ENCODE results near the gene SLC2A13. TPM values are rescaled to one million over a fixed set of nuclear protein-coding genes. Genes with fewer than 3 reads are reported as not detected.
"Not testable (repeated sequence)": the region's sequence is repeated elsewhere in the genome, so short reads cannot be mapped to it uniquely, and the experiment has no call there.

Gene SLC2A13
- total RNA-seq, 1 experiment from 2014 or later = 1.6 TPM

GRCh38 chr12:39795481-39795880, 310.4 kb downstream of the SLC2A13 start:
- Histone ChIP-seq H2AFZ (no peak overlapping the region), H3K9me2 (ENCODE audit: insufficient read depth) (no peaks in the 10 kb centered on the region), H3K4me1 (replicated peaks; ENCODE audit: insufficient read depth) (no peaks in the 10 kb centered on the region), H3K4me2 (no peak overlapping the region), H3K27me3 (ENCODE audit: insufficient read depth, low read depth) (no peaks in the 10 kb centered on the region), H3K27ac (no peak overlapping the region), H3K79me2 (ENCODE audit: low read depth) (no peaks in the 10 kb centered on the region), H3K9me3 (ENCODE audit: insufficient read depth, low read depth) (no peaks in the 10 kb centered on the region), H3K36me3 (ENCODE audit: low read depth) (no peaks in the 10 kb centered on the region), H4K20me1 (ENCODE audit: insufficient read depth) (no peaks in the 10 kb centered on the region), H3F3A (ENCODE audit: insufficient read depth, low read depth) (no peaks in the 10 kb centered on the region), H3K4me3 (no peak overlapping the region)
- CTCF ChIA-PET = no interaction called here
- BruUV-seq (replicated peaks) = no TSS peak
- intact Hi-C loops (cut with micrococcal nuclease; ENCODE audit: unreplicated experiment) = no loop called here
- no peak for DNase-seq
- TF ChIP-seq EZH2 (IDR thresholded peaks at IDR 0.05; ENCODE audit: low read depth) (no peak), CTCF (conservative IDR thresholded peaks at IDR 0.05) (no peak)
- POLR2A ChIA-PET (ENCODE audit: unreplicated experiment) = no interaction called here

GRCh38 chr12:39792938-39793337, 312.9 kb downstream of the SLC2A13 start:
- H3K4me2 ChIP-seq = no peak overlapping the region
- no peak overlapping the region for H3K4me3 ChIP-seq
- TF ChIP-seq EZH2 (IDR thresholded peaks at IDR 0.05; ENCODE audit: low read depth) (no peak), CTCF (conservative IDR thresholded peaks at IDR 0.05) (no peak)
- no peaks in the 10 kb centered on the region for H3K9me3 ChIP-seq (ENCODE audit: insufficient read depth, low read depth)
- H3K36me3 ChIP-seq (ENCODE audit: low read depth) = no peaks in the 10 kb centered on the region
- no peak for DNase-seq
- H3K79me2 ChIP-seq (ENCODE audit: low read depth) = no peaks in the 10 kb centered on the region
- H2AFZ ChIP-seq = no peak overlapping the region
- intact Hi-C loops (cut with micrococcal nuclease; ENCODE audit: unreplicated experiment) = no loop called here
- H3K27ac ChIP-seq = no peak overlapping the region
- no TSS peak for BruUV-seq (replicated peaks)
- no peaks in the 10 kb centered on the region for H3K4me1 ChIP-seq (replicated peaks; ENCODE audit: insufficient read depth)
- H4K20me1 ChIP-seq (ENCODE audit: insufficient read depth) = no peaks in the 10 kb centered on the region
- H3K9me2 ChIP-seq (ENCODE audit: insufficient read depth) = no peaks in the 10 kb centered on the region
- CTCF ChIA-PET = no interaction called here
- H3K27me3 ChIP-seq (ENCODE audit: insufficient read depth, low read depth) = no peaks in the 10 kb centered on the region
- no peaks in the 10 kb centered on the region for H3F3A ChIP-seq (ENCODE audit: insufficient read depth, low read depth)
- POLR2A ChIA-PET (ENCODE audit: unreplicated experiment) = no interaction called here

- Histone ChIP-seq H3K79me2 (ENCODE audit: low read depth) (no peaks in the 10 kb centered on the region), H3K4me2 (no peak overlapping the region), H3K4me3 (no peak overlapping the region), H2AFZ (no peak overlapping the region), H3K27me3 (ENCODE audit: insufficient read depth, low read depth) (no peaks in the 10 kb centered on the region), H3K9me3 (ENCODE audit: insufficient read depth, low read depth) (no peaks in the 10 kb centered on the region), H3F3A (ENCODE audit: insufficient read depth, low read depth) (no peaks in the 10 kb centered on the region), H3K4me1 (replicated peaks; ENCODE audit: insufficient read depth) (no peaks in the 10 kb centered on the region), H3K36me3 (ENCODE audit: low read depth) (no peaks in the 10 kb centered on the region), H3K9me2 (ENCODE audit: insufficient read depth) (no peaks in the 10 kb centered on the region), H4K20me1 (ENCODE audit: insufficient read depth) (no peaks in the 10 kb centered on the region), H3K27ac (no peak overlapping the region)
- no TSS peak for BruUV-seq (replicated peaks)
- ChIA-PET POLR2A (ENCODE audit: unreplicated experiment) (no interaction called here), CTCF (no interaction called here)
- TF ChIP-seq CTCF (conservative IDR thresholded peaks at IDR 0.05) (no peak), EZH2 (IDR thresholded peaks at IDR 0.05; ENCODE audit: low read depth) (no peak)
- intact Hi-C loops (cut with micrococcal nuclease; ENCODE audit: unreplicated experiment) = no loop called here
- no peak for DNase-seq
Observed at GRCh38 chr12:39788239-39788638, 317.6 kb downstream of the SLC2A13 start.

- intact Hi-C loops (cut with micrococcal nuclease; ENCODE audit: unreplicated experiment); H3F3A ChIP-seq (ENCODE audit: insufficient read depth, low read depth); BruUV-seq (replicated peaks); H3K79me2 ChIP-seq (ENCODE audit: low read depth); POLR2A ChIA-PET (ENCODE audit: unreplicated experiment); H3K9me3 ChIP-seq (ENCODE audit: insufficient read depth, low read depth); H3K9me2 ChIP-seq (ENCODE audit: insufficient read depth); H3K27ac ChIP-seq; H4K20me1 ChIP-seq (ENCODE audit: insufficient read depth); H2AFZ ChIP-seq; H3K4me3 ChIP-seq; H3K4me2 ChIP-seq; DNase-seq; H3K36me3 ChIP-seq (ENCODE audit: low read depth); H3K4me1 ChIP-seq (replicated peaks; ENCODE audit: insufficient read depth); CTCF ChIA-PET; H3K27me3 ChIP-seq (ENCODE audit: insufficient read depth, low read depth): not testable (repeated sequence)
Observed at GRCh38 chr12:39785814-39786213, 320.1 kb downstream of the SLC2A13 start.
